Testis (tissue), 2 donors: Measurements from ENCODE around the gene SHB.

Source experiments
- POLR2A ChIP-seq: fragments of 450-650 bp; IDR thresholded peaks from one replicate; pipeline ENCODE4 v1.6.1; 2017; ENCODE audit warnings: antibody characterized with exemption, mild to moderate bottlenecking, moderate library complexity
- TF ChIP-seq, protein P1 (sequence below), 3 experiments: fragments of 450-650 bp in 2 of 3; fragments of 200-600 bp in 1 of 3; sonication (generic) in 1 of 3; IDR thresholded peaks; one replicate each; pipeline ENCODE4 v1.5.1; 2016 to 2019; ENCODE audit warnings: antibody characterized with exemption in 3 of 3, mild to moderate bottlenecking in 2 of 3, moderate library complexity in 1 of 3

DNA sequence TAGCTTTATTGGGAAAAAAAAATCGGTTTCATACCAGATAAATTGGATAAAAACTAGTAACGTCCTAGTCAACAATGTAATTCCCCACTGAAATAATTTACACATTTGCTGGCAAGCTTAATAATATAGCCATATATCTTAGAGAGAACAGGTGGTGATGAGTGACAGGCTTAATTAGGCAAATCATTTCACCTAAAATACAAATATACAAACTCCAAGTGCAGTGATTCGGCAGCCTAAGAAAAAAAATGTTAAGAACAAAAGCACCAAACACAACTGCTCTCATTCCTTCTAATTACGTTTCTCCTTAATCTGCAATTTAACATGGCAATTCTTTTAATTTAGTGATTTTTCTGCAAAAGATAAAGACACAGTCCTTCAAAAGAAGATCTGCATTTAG, 109.1 kb downstream of the SHB start:
- TF ChIP-seq, protein P1, sequence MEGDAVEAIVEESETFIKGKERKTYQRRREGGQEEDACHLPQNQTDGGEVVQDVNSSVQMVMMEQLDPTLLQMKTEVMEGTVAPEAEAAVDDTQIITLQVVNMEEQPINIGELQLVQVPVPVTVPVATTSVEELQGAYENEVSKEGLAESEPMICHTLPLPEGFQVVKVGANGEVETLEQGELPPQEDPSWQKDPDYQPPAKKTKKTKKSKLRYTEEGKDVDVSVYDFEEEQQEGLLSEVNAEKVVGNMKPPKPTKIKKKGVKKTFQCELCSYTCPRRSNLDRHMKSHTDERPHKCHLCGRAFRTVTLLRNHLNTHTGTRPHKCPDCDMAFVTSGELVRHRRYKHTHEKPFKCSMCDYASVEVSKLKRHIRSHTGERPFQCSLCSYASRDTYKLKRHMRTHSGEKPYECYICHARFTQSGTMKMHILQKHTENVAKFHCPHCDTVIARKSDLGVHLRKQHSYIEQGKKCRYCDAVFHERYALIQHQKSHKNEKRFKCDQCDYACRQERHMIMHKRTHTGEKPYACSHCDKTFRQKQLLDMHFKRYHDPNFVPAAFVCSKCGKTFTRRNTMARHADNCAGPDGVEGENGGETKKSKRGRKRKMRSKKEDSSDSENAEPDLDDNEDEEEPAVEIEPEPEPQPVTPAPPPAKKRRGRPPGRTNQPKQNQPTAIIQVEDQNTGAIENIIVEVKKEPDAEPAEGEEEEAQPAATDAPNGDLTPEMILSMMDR (IDR thresholded peaks at IDR 0.05), result no peak
- TF ChIP-seq POLR2A, result no peak
